ENCODE data around the gene ANKS4B. TPM values are rescaled to one million over a fixed set of nuclear protein-coding genes. Genes with fewer than 3 reads are reported as not detected.

The ANKS4B gene
- total RNA-seq, 2 donors from 2014 or later: 0.78 TPM; not detected in 1

GRCh38 chr16:21211486-21211885 is 22.0 kb upstream of the ANKS4B start, which contains the start of gene ZP2:
TSS of gene ZP2 (minus strand) at chr16:21211574. CDS start at chr16:21211547, 27 bp downstream.
- 63 to 94% methylated on average over 3 to 5 of the region's 5 CpGs for WGBS, 2 donors

DNA sequence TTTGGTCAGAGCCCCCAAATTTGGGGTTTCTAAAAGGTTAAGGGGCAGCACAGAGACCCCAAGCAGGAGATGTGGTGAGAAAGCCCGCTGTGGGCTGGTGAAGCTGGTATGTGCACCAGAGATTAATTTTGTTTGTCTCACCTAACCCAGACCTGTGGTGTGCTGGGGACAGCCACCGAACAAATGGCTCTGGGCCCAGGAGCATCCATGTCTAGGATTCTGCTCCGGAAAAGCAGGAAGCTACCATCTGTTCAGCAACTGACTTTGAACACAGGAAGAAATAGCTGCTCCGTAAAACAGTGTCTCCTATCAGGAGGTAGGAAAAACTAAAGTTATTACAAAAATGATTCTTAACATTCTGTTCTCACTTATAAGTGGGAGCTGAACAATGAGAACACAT is 19.4 kb upstream of the ANKS4B start:
- intact Hi-C loops (cut with DNase I): no loop called here
- 53 to 65% methylated on average over 4 of the region's 4 CpGs for WGBS, 2 donors
- Histone ChIP-seq H3K4me3 (no peak overlapping the region), H3K9me3 (no peaks in the 10 kb centered on the region), H3K4me1 (no peaks in the 10 kb centered on the region), H3K27ac (no peak overlapping the region), H3K36me3 (replicated peaks in 1 of 2; ENCODE audit: insufficient read depth in 1 of 2, low read depth in 2 of 2) (no peaks in the 10 kb centered on the region), H3K27me3 (peaks cover 0 to 3% of the 10 kb centered on the region in 2 donors)
- TF ChIP-seq POLR2A (IDR thresholded peaks at IDR 0.05) (no peak), CTCF (IDR thresholded peaks at IDR 0.05) (no peak)
- no peak for ATAC-seq
- no peak for DNase-seq

More at GRCh38 chr16:21211486-21211885, 22.0 kb upstream of the ANKS4B start, which contains the start of gene ZP2:
- no peak within 1 kb of the TSS for H3K4me3 ChIP-seq
- intact Hi-C loops (cut with DNase I): no loop called here
- no peak for DNase-seq
- no peak for ATAC-seq
- no peaks in the 10 kb centered on the region for H3K4me1 ChIP-seq
- TF ChIP-seq POLR2A (IDR thresholded peaks at IDR 0.05) (no peak), CTCF (IDR thresholded peaks at IDR 0.05) (no peak)
- no peak within 1 kb of the TSS for H3K27ac ChIP-seq
- no peaks in the 10 kb centered on the region for H3K9me3 ChIP-seq
- peaks cover 0 to 3% of the 10 kb centered on the region in 2 donors for H3K27me3 ChIP-seq
- H3K36me3 ChIP-seq (replicated peaks in 1 of 2; ENCODE audit: insufficient read depth in 1 of 2, low read depth in 2 of 2): no peaks in the 10 kb centered on the region

DNA sequence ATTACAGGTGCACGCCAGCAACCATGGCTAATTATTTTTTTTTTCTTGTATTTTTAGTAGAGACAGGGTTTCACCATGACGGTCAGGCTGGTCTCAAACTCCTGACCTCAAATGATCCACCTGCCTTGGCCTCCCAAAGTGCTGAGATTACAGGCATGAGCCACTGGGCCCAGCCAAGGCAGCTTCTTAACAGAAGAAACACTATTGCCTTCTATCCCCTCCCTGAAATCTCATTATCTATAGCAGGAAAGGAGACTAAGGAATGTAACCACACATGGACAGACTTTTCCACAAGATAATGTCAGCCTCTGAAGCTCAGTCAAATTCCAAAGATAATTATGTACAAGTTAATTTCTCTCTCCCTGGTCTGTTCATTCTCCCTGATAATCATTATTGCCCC is 16.4 kb upstream of the ANKS4B start:
- TF ChIP-seq CTCF (IDR thresholded peaks at IDR 0.05): no peak
- no peak for TF ChIP-seq POLR2A (IDR thresholded peaks at IDR 0.05)
- DNase-seq (no peak), ATAC-seq (no peak)
- intact Hi-C loops (cut with DNase I): no loop called here
- H3K27me3 ChIP-seq: peaks cover 0 to 3% of the 10 kb centered on the region in 2 donors
- 73 to 77% methylated on average over 2 of the region's 2 CpGs for WGBS, 2 donors
- H3K9me3 ChIP-seq: no peaks in the 10 kb centered on the region
- H3K27ac ChIP-seq: no peak overlapping the region
- no peaks in the 10 kb centered on the region for H3K36me3 ChIP-seq (replicated peaks in 1 of 2; ENCODE audit: insufficient read depth in 1 of 2, low read depth in 2 of 2)
- no peak overlapping the region for H3K4me3 ChIP-seq
- no peaks in the 10 kb centered on the region for H3K4me1 ChIP-seq

- DNase-seq (no peak), ATAC-seq (no peak)
- 37 to 43% methylated on average over 7 of the region's 7 CpGs for whole genome bisulfite sequencing, 2 donors
- no peaks in the 10 kb centered on the region for H3K36me3 ChIP-seq (replicated peaks in 1 of 2; ENCODE audit: insufficient read depth in 1 of 2, low read depth in 2 of 2)
- H3K4me3 ChIP-seq: no peak overlapping the region
- H3K9me3 ChIP-seq: no peaks in the 10 kb centered on the region
- H3K27me3 ChIP-seq: peaks cover 0 to 1% of the 10 kb centered on the region in 2 donors
- TF ChIP-seq CTCF (IDR thresholded peaks at IDR 0.05): no peak
- TF ChIP-seq POLR2A (IDR thresholded peaks at IDR 0.05): no peak
- no peaks in the 10 kb centered on the region for H3K4me1 ChIP-seq
- H3K27ac ChIP-seq: no peak overlapping the region
- intact Hi-C loops (cut with DNase I): no loop called here
Observed at GRCh38 chr16:21218153-21218552, 15.3 kb upstream of the ANKS4B start.

- Histone ChIP-seq H3K27ac (no peak overlapping the region), H3K36me3 (replicated peaks in 1 of 2; ENCODE audit: insufficient read depth in 1 of 2, low read depth in 2 of 2) (no peaks in the 10 kb centered on the region), H3K4me1 (no peaks in the 10 kb centered on the region), H3K4me3 (no peak overlapping the region), H3K27me3 (no peaks in the 10 kb centered on the region), H3K9me3 (no peaks in the 10 kb centered on the region)
- TF ChIP-seq POLR2A (IDR thresholded peaks at IDR 0.05): no peak
- no peak for TF ChIP-seq CTCF (IDR thresholded peaks at IDR 0.05)
- WGBS, 2 donors: 94% methylated on average over 2 of the region's 2 CpGs
- intact Hi-C loops (cut with DNase I): no loop called here
- DNase-seq (no peak), ATAC-seq (no peak)
Observed at GRCh38 chr16:21219551-21219950, 13.9 kb upstream of the ANKS4B start.

Measured in body of pancreas (tissue), 4 donors.